ENCODE results near the gene C1QBP. TPM values are rescaled to one million over a fixed set of nuclear protein-coding genes. Genes with fewer than 3 reads are reported as not detected.
A peak's percentile ranks its signal among the peaks of the same experiment; 100 is the strongest.

Gene C1QBP
- total RNA-seq, result 73.7 TPM
- long read RNA-seq, transcript C1QBP-201 (6 exons, 1,169 nt), result major isoform, 148 of 154 reads
- long read RNA-seq, partial matches to known transcripts, result 0 of 154 reads
- long read RNA-seq, other reads (novel, unspliced or antisense), result 6 of 154 reads

- TF ChIP-seq, protein P1, sequence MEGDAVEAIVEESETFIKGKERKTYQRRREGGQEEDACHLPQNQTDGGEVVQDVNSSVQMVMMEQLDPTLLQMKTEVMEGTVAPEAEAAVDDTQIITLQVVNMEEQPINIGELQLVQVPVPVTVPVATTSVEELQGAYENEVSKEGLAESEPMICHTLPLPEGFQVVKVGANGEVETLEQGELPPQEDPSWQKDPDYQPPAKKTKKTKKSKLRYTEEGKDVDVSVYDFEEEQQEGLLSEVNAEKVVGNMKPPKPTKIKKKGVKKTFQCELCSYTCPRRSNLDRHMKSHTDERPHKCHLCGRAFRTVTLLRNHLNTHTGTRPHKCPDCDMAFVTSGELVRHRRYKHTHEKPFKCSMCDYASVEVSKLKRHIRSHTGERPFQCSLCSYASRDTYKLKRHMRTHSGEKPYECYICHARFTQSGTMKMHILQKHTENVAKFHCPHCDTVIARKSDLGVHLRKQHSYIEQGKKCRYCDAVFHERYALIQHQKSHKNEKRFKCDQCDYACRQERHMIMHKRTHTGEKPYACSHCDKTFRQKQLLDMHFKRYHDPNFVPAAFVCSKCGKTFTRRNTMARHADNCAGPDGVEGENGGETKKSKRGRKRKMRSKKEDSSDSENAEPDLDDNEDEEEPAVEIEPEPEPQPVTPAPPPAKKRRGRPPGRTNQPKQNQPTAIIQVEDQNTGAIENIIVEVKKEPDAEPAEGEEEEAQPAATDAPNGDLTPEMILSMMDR (IDR thresholded peaks at IDR 0.05), result peak; percentile 99
- H3K9me3 ChIP-seq, result no peaks in the 10 kb centered on the region
- DNase-seq (peak; percentile 95), ATAC-seq (peak; percentile 99)
- peaks cover 19% of the 10 kb centered on the region for H3K4me1 ChIP-seq
- peak within 1 kb of the TSS; percentile 73 for H3K4me3 ChIP-seq
- peak within 1 kb of the TSS; percentile 77 for H3K27ac ChIP-seq
- H3K36me3 ChIP-seq, result peaks cover 41% of the 10 kb centered on the region
- intact Hi-C loops (cut with DNase I), result no loop called here
- H3K27me3 ChIP-seq, result no peaks in the 10 kb centered on the region
These were observed at the start of gene C1QBP for GRCh38 chr17:5438716-5439445. Gene C1QBP, minus strand, starts transcription at chr17:5439155. Its CDS starts 82 bp downstream, at chr17:5439073.

GRCh38 chr17:5488752-5489151, 49.8 kb upstream of the C1QBP start:
- no peaks in the 10 kb centered on the region for H3K9me3 ChIP-seq
- no peak for ATAC-seq
- intact Hi-C loops (cut with DNase I), result no loop called here
- peaks cover 21% of the 10 kb centered on the region for H3K4me1 ChIP-seq
- H3K36me3 ChIP-seq, result peaks cover 37% of the 10 kb centered on the region
- no peaks in the 10 kb centered on the region for H3K27me3 ChIP-seq
- no peak overlapping the region for H3K27ac ChIP-seq
- DNase-seq, result no peak
- TF ChIP-seq, protein P1 (IDR thresholded peaks at IDR 0.05), result no peak
- no peak overlapping the region for H3K4me3 ChIP-seq

DNA sequence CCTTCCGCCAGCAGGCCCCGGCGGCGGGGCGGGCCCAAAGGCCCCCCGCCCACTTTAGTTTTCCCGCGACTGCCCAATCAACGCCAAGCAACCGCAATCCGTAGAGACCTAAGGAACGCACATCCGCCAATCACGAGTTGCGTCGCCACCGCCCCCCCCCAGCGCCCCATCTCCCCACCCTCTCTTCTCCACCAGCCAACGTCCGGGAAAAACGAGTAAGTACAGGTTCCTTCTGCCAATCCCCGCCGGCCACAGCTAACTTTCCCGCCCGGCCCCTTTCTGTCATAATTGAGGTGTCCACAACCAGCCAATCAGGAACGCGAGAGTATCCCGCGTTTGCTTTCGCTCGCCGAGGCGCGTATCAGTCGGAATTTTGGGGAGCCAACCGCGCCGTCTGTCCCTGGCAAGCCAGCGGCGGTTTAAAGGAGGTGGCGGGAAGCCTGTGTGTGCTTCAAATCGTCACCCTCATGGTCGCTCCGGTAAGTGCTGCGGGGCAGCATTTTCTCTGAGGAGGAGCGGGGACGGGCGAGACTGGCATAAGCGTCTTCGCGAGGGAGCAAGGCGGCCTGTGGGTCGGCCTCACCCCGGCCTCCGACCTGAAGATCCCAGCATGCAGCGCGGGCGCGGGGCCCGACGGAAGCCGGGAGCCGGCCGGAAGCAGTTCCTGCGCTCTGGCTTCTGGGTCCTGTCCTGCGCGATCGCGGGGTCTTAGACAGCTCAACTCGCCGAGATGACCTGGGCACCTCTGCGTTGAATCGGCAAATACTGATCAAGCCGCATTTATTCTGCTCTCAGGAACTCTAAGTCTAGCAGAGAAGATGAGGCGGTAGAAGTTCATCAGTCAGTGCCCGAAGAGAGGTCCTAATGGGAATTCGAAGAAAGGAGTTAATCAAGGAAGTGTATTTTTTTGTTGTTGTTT, 47.5 kb upstream of the C1QBP start, which contains the start of gene MIS12:
Gene MIS12, plus strand, starts transcription at position 361 of the 919 bp plus-strand sequence. CDS start 2,297 bp downstream, outside the sequence.
- H3K27me3 ChIP-seq, result no peaks in the 10 kb centered on the region
- H3K36me3 ChIP-seq, result peaks cover 60% of the 10 kb centered on the region
- peaks cover 21% of the 10 kb centered on the region for H3K4me1 ChIP-seq
- DNase-seq (peak; percentile 98), ATAC-seq (peak; percentile 97)
- H3K27ac ChIP-seq, result peak within 1 kb of the TSS; percentile 100
- H3K4me3 ChIP-seq, result peak within 1 kb of the TSS; percentile 99
- no peaks in the 10 kb centered on the region for H3K9me3 ChIP-seq
- intact Hi-C loops (cut with DNase I), result no loop called here
- TF ChIP-seq, protein P1 (IDR thresholded peaks at IDR 0.05), result no peak

- Histone ChIP-seq H3K27ac (peak within 1 kb of the TSS; percentile 100), H3K27me3 (no peaks in the 10 kb centered on the region), H3K4me3 (peak within 1 kb of the TSS; percentile 99), H3K36me3 (peaks cover 66% of the 10 kb centered on the region), H3K9me3 (no peaks in the 10 kb centered on the region), H3K4me1 (peaks cover 21% of the 10 kb centered on the region)
- intact Hi-C loops (cut with DNase I), result no loop called here
- TF ChIP-seq, protein P1 (IDR thresholded peaks at IDR 0.05), result no peak
- ATAC-seq (peak; percentile 17), DNase-seq (no peak)
These were observed 46.6 kb upstream of the C1QBP start, which contains the start of gene DERL2 for GRCh38 chr17:5485270-5486205. Gene DERL2, minus strand, starts transcription at chr17:5486178. Its CDS starts 17 bp downstream, at chr17:5486161.
